Ecto neural progenitor cell (in vitro differentiated cells): ENCODE data around the gene OR6P1.

Source experiments
- DNase-seq: peaks from one replicate; pipeline ENCODE4 v3.0.0-alpha.2; 2018; ENCODE audit warnings: low spot score

Gene OR6P1

DNA sequence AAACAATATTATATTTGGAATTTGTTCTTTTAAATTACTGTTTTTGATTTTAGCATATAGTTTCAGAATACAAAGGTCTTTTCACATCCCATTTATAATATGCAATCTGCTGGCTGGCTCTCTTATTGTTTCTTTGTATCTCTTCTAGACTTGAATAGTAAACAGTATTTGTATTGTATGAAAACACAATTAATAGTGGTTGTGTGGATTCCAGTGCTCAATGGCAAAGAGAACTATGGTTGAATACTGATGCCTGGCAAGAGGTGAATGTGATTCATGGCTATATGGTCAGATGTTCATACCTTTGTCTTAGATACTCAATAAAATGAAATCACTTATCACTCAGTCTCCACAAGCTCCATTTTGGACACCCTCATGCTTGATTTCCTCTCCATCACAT is 53.4 kb downstream of the OR6P1 start:
- no peak for DNase-seq
